Measurements from ENCODE around the gene MEA1.

DNA sequence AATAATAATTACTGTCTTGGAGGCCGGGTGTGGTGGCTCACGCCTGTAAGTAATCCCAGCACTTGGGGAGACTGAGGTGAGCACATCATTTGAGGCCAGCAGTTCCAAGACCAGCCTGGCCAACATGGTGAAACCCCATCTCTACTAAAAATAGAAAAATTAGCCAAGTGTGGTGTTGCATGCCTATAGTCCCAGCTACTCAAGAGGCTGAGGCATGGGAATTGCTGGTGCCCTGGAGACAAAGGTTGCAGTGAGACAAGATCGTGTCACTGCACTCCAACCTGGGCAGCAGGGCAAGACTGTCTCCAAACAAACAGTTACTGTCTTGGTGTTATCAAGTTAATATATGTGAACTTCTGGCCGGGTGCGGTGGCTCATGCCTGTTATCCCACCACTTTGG lies 12.6 kb upstream of the MEA1 start:
- TF ChIP-seq EZH2phosphoT487 (IDR thresholded peaks at IDR 0.05) (no peak), EZH2 (IDR thresholded peaks at IDR 0.05) (no peak)
- TF ChIP-seq, protein P1, sequence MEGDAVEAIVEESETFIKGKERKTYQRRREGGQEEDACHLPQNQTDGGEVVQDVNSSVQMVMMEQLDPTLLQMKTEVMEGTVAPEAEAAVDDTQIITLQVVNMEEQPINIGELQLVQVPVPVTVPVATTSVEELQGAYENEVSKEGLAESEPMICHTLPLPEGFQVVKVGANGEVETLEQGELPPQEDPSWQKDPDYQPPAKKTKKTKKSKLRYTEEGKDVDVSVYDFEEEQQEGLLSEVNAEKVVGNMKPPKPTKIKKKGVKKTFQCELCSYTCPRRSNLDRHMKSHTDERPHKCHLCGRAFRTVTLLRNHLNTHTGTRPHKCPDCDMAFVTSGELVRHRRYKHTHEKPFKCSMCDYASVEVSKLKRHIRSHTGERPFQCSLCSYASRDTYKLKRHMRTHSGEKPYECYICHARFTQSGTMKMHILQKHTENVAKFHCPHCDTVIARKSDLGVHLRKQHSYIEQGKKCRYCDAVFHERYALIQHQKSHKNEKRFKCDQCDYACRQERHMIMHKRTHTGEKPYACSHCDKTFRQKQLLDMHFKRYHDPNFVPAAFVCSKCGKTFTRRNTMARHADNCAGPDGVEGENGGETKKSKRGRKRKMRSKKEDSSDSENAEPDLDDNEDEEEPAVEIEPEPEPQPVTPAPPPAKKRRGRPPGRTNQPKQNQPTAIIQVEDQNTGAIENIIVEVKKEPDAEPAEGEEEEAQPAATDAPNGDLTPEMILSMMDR (IDR thresholded peaks at IDR 0.05) = no peak
